Measurements from ENCODE around the gene PCCB.
"Not testable (repeated sequence)": the region's sequence is repeated elsewhere in the genome, so short reads cannot be mapped to it uniquely, and the experiment has no call there.

The PCCB gene

DNA sequence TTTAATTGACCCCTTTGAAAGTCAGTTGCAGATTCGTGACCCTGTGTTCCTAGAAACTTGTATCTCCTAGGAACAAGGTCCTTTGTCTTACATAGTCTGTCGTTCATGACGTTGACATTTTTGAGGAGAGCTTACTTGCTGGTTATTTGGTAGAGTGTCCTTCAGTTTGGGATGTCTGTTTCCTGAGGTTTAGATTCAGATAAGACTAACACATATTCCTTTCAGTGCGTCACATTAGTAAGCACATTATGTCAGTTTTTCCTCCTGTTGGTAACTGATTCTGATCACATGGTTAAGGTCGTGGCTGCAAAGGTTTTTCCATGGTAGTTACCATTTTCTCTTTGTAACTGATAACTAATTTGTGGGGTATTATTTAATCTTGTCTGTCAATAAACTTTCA lies 80.8 kb downstream of the PCCB start:
- DNase-seq = no peak

GRCh38 chr3:136332302-136332701 lies 82.2 kb downstream of the PCCB start:
- DNase-seq = no peak

- DNase-seq = no peak
Observed at GRCh38 chr3:136332776-136333175, 82.6 kb downstream of the PCCB start.

GRCh38 chr3:136334209-136334608 lies 84.1 kb downstream of the PCCB start:
- no peak for DNase-seq

- DNase-seq = not testable (repeated sequence)
Observed at GRCh38 chr3:136334726-136335125, 84.6 kb downstream of the PCCB start.

DNA sequence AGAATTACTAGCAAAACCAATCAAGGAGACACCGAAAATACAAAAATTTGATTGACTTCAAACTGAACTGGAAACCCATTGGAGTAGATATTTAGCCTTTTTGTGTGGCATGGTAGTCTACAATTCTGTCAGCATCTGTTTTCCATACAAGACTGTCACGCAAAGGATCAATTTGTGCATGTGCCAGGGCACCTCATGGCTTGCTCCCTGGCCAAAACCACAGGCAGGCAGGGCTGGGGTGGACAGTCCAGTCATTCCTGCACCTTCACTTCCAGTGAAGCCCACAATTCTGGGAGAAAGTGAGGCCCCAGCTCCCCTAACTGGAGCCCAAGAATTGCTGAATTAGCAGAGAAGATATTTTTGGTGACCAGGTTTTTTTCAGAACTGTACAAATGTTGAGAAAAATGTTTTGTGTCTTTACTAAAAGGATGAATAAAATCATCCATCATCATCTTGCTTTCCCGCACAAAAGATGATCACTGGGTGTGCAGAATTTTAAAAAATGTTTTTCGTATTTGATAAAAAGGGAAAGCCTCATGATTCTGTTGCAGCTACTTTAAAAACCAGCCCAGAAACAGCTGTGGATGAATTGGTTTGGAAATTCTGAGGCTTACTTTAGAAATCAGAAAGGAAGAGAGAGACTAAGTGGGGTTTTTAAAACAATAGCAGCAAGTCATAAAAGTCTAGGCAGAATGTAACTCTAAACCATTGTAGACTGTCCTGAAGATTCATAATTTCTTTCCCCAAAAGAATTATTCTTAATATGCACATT lies 86.4 kb downstream of the PCCB start:
- no peak for DNase-seq

- no peak for DNase-seq
Observed at GRCh38 chr3:136343446-136343845, 93.3 kb downstream of the PCCB start.

GRCh38 chr3:136343873-136344555 lies 93.9 kb downstream of the PCCB start:
- no peak for DNase-seq

- no peak for DNase-seq
Observed at GRCh38 chr3:136346486-136346885, 96.3 kb downstream of the PCCB start.

DNA sequence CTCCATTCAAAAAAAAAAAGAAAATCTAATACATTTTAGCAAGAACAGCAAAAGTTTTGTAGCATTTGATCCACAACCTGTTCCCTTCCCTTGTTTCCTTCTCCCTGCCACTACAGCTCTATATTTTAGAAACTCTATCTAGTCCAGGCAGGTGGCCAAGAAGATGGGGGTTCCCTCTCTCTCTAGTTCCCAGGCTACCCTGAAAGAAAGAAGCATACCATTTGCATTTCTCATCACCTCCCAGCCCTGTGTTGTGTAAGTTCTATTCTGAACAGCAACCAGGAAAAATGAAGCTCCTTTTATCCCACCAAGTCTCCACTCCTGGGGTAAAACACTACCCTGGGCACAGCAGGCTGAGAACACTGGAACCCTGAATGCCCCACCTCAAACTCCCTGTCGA lies 100.0 kb downstream of the PCCB start:
- DNase-seq = no peak

GRCh38 chr3:136350557-136350956 lies 100.4 kb downstream of the PCCB start:
- no peak for DNase-seq

- no peak for DNase-seq
Observed at GRCh38 chr3:136351351-136351750, 101.2 kb downstream of the PCCB start.

DNA sequence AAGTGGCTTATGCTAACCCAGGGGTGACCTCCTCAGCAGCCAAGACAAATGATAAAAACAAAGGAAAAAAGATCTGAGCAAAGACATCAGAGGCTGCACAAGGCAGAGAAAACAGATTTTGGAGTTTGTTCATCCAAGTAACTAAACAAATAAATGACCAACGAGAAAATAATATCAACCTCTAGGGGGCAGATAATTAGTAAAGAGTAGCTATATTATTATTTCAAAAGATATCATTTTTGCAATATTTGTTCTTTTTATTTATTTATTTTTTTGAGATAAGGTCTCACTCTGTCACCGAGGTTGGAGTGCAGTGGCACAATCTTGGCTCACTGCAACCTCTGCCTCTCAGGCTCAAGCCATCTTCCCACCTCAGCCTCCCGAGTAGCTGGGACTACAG lies 101.8 kb downstream of the PCCB start:
- DNase-seq = no peak

DNA sequence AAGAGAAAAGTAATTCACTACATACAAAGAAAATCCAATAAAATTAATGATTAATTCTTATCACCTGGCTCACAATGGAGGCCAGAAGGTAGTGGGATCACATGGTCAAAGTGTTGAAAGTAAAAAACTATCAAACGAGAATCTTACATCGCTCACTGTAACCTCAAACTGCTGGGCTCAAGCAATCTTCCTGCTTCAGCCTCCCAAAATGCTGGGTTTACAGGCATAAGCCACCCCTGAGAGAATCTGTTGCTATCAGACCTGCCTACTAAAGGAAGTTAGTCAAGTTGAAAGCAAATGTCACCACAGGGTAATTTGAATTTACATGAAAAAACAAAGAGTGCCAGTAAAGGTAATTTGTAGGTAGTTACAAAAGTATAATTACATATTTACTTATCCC lies 103.3 kb downstream of the PCCB start:
- no peak for DNase-seq

DNA sequence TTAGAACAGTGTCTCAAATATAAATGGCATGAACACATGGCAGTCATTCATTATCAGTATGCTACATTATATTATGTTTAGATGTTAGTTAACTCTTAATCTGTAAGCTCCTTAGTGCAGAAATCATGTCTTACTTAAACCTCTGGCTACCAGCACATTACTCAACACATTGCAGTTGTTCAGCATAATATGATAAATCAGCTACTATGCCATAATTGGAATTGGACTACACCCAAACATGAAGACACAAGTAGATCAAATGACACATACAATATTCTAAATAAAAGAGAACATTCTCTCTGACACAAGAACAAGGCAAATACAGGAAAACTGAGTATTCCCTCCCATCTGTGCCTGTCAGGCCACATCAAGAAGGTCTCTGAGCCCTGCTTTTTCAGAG lies 116.1 kb downstream of the PCCB start:
- DNase-seq = no peak

- DNase-seq = not testable (repeated sequence)
Observed at GRCh38 chr3:136375800-136376199, 125.7 kb downstream of the PCCB start.

- no peak for DNase-seq
Observed at GRCh38 chr3:136377508-136377907, 127.4 kb downstream of the PCCB start.

- no peak for DNase-seq
Observed at GRCh38 chr3:136378011-136378410, 127.9 kb downstream of the PCCB start.

Measured in activated CD4-positive, alpha-beta T cell treated with anti-CD3 and anti-CD28 coated beads, Interleukin-2, amount 50 U/mL, for 1 hour (primary cell).